NCI-H446 (cell line): Measurements from ENCODE around the gene TC2N.
"Not testable (repeated sequence)": the region's sequence is repeated elsewhere in the genome, so short reads cannot be mapped to it uniquely, and the experiment has no call there.

Experiments used
- DNase-seq, 2 experiments: peaks; one replicate each; lab custom pipeline; 2025; lab: John Stamatoyannopoulos, UW

TC2N gene

GRCh38 chr14:91867316-91867988 is at the start of gene TC2N:
TC2N (minus strand) TSS chr14:91867536; CDS start chr14:91813769, 53,767 bp downstream.
- no peak for DNase-seq

GRCh38 chr14:91912035-91912434 is 44.7 kb upstream of the TC2N start:
- no peak for DNase-seq

GRCh38 chr14:91911474-91912032 is 44.2 kb upstream of the TC2N start:
- peak in 1 of 2 experiments; percentile 50 for DNase-seq

- DNase-seq, result no peak
Observed at GRCh38 chr14:91910196-91910595, 42.9 kb upstream of the TC2N start.

GRCh38 chr14:91906374-91906773 is 39.0 kb upstream of the TC2N start:
- no peak for DNase-seq

- DNase-seq, result no peak
Observed at GRCh38 chr14:91904956-91905645, 37.8 kb upstream of the TC2N start.

GRCh38 chr14:91904483-91904882 is 37.1 kb upstream of the TC2N start:
- no peak for DNase-seq

GRCh38 chr14:91903070-91903469 is 35.7 kb upstream of the TC2N start:
- no peak for DNase-seq

- no peak for DNase-seq
Observed at GRCh38 chr14:91902336-91902735, 35.0 kb upstream of the TC2N start.

GRCh38 chr14:91901449-91902226 is 34.3 kb upstream of the TC2N start:
- DNase-seq, result peak in 1 of 2 experiments; percentile 26

GRCh38 chr14:91899806-91900205 is 32.5 kb upstream of the TC2N start:
- DNase-seq, result no peak

GRCh38 chr14:91899213-91899612 is 31.9 kb upstream of the TC2N start:
- no peak for DNase-seq

GRCh38 chr14:91898372-91898771 is 31.0 kb upstream of the TC2N start:
- DNase-seq, result no peak

- not testable (repeated sequence) for DNase-seq
Observed at GRCh38 chr14:91897716-91898115, 30.4 kb upstream of the TC2N start.

- DNase-seq, result no peak
Observed at GRCh38 chr14:91897106-91897701, 29.9 kb upstream of the TC2N start.

GRCh38 chr14:91896419-91896818 is 29.1 kb upstream of the TC2N start:
- DNase-seq, result no peak

GRCh38 chr14:91893669-91894068 is 26.3 kb upstream of the TC2N start:
- no peak for DNase-seq

- DNase-seq, result no peak
Observed at GRCh38 chr14:91893007-91893406, 25.7 kb upstream of the TC2N start.

GRCh38 chr14:91891721-91892220 is 24.4 kb upstream of the TC2N start:
- DNase-seq, result no peak

GRCh38 chr14:91891101-91891500 is 23.8 kb upstream of the TC2N start:
- no peak for DNase-seq

- no peak for DNase-seq
Observed at GRCh38 chr14:91890291-91890749, 23.0 kb upstream of the TC2N start.
